22Rv1 (cell line): ENCODE data around the gene RBBP8NL.

ENCODE experiments used
- H3K27ac ChIP-seq: fragments of 450-650 bp; 2 replicates; pipeline ENCODE4 v1.5.1; 2017
- CTCF ChIP-seq: fragments of 450-650 bp; IDR thresholded peaks from 2 replicates; pipeline ENCODE4 v1.5.1; 2017; ENCODE audit warnings: mild to moderate bottlenecking
- ZFX ChIP-seq: fragments of 450-650 bp; IDR thresholded peaks from 2 replicates; pipeline ENCODE4 v1.6.1; 2017; ENCODE audit warnings: antibody characterized with exemption, borderline replicate concordance

Gene RBBP8NL

GRCh38 chr20:62392621-62393334 is 34.6 kb downstream of the RBBP8NL start:
- H3K27ac ChIP-seq, result no peak overlapping the region
- no peak for TF ChIP-seq ZFX

GRCh38 chr20:62392077-62392418 is 35.3 kb downstream of the RBBP8NL start:
- H3K27ac ChIP-seq, result no peak overlapping the region
- TF ChIP-seq CTCF (no peak), ZFX (no peak)

GRCh38 chr20:62391165-62392076 is 35.9 kb downstream of the RBBP8NL start:
- H3K27ac ChIP-seq, result no peak overlapping the region
- TF ChIP-seq CTCF, result no peak
- TF ChIP-seq ZFX, result no peak

- TF ChIP-seq CTCF, result no peak
- no peak for TF ChIP-seq ZFX
- peak overlapping the region; percentile 78; the same call in 1 of the 2 replicates for H3K27ac ChIP-seq
Observed at GRCh38 chr20:62390317-62391164, 36.8 kb downstream of the RBBP8NL start.

GRCh38 chr20:62389601-62390087 is 37.7 kb downstream of the RBBP8NL start:
- H3K27ac ChIP-seq, result peak overlapping the region; percentile 78
- TF ChIP-seq CTCF, result no peak
- TF ChIP-seq ZFX, result no peak

GRCh38 chr20:62388839-62389600 is 38.3 kb downstream of the RBBP8NL start:
- H3K27ac ChIP-seq, result peak overlapping the region; percentile 78
- TF ChIP-seq ZFX, result no peak
- no peak for TF ChIP-seq CTCF
